GM18867 (cell line): ENCODE results near the gene PGAM5.
"Not testable (repeated sequence)": the region's sequence is repeated elsewhere in the genome, so short reads cannot be mapped to it uniquely, and the experiment has no call there.

ENCODE experiments used
- ATAC-seq: cut with Tn5 transposase; IDR thresholded peaks from one replicate; pipeline ENCODE4 v1.9.1; 2021; ENCODE audit warnings: mild to moderate bottlenecking, moderate library complexity; ENCODE audit not compliant: unreplicated experiment

Gene PGAM5

GRCh38 chr12:132741620-132742019 lies 31.0 kb downstream of the PGAM5 start:
- no peak for ATAC-seq

GRCh38 chr12:132743831-132744230 lies 33.2 kb downstream of the PGAM5 start:
- ATAC-seq, result no peak

- ATAC-seq, result no peak
Measured at GRCh38 chr12:132746613-132747012, 36.0 kb downstream of the PGAM5 start.

- no peak for ATAC-seq
Measured at GRCh38 chr12:132747395-132747794, 36.8 kb downstream of the PGAM5 start.

- ATAC-seq, result no peak
Measured at GRCh38 chr12:132747896-132748295, 37.3 kb downstream of the PGAM5 start.

- ATAC-seq, result no peak
Measured at GRCh38 chr12:132748319-132748718, 37.7 kb downstream of the PGAM5 start.

GRCh38 chr12:132753670-132754069 lies 43.0 kb downstream of the PGAM5 start:
- not testable (repeated sequence) for ATAC-seq

GRCh38 chr12:132754160-132754932 lies 43.7 kb downstream of the PGAM5 start:
- ATAC-seq, result no peak

- ATAC-seq, result not testable (repeated sequence)
Measured at GRCh38 chr12:132758825-132759224, 48.2 kb downstream of the PGAM5 start.

- ATAC-seq, result no peak
Measured at GRCh38 chr12:132759359-132759758, 48.7 kb downstream of the PGAM5 start.

- ATAC-seq, result peak; percentile 32
Measured at GRCh38 chr12:132761032-132761920, 50.6 kb downstream of the PGAM5 start, which contains the start of gene ANKLE2. Gene ANKLE2 (minus strand): TSS chr12:132761832. CDS start chr12:132761798, 34 bp downstream.

GRCh38 chr12:132761921-132762583 lies 51.4 kb downstream of the PGAM5 start:
- peak; percentile 74 for ATAC-seq

GRCh38 chr12:132764231-132764630 lies 53.6 kb downstream of the PGAM5 start:
- ATAC-seq, result no peak

- ATAC-seq, result no peak
Measured at GRCh38 chr12:132765361-132765760, 54.7 kb downstream of the PGAM5 start.

- no peak for ATAC-seq
Measured at GRCh38 chr12:132766380-132767085, 55.9 kb downstream of the PGAM5 start.

- peak; percentile 45 for ATAC-seq
Measured at GRCh38 chr12:132771126-132771838, 60.6 kb downstream of the PGAM5 start.
